CD4-positive, alpha-beta T cell treated with Interleukin-4 for 1 hour (primary cell): Measurements from ENCODE around the gene HYAL3.
"Not testable (repeated sequence)": the region's sequence is repeated elsewhere in the genome, so short reads cannot be mapped to it uniquely, and the experiment has no call there.

Experiments
- DNase-seq, 2 donors: peaks; one replicate each; pipeline ENCODE4 v3.0.0-alpha.2; 2020 to 2022

HYAL3 gene

DNA sequence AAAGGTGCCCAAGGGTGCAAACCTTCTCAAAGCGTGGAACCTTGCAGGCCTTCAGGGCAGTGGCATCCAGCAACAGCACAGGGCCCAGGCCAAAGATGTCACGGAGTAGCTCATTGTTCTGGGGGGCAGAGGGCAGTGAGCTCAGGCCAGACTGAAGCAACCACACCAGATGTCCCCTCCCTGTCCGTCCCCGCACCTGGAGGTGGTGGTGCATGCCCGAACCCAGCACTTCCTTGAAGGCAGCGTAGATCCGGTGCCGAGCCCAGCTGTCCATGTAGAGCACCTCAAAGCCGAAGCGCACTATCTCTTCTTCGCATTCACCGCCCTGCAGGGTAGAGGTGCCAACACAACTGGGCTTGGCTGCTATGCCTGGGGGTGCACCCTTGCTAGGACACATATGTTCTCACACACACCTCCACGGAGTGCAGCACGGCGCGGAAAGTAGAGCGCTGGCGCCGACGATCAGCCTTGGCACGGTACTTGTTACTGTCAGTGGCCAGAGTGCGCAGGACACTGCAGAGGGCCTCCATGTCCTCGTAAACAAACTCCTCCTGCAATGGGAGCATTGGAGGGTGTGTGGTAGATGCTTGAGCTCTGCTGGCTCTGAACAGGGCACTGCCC is 10.7 kb downstream of the HYAL3 start:
- no peak for DNase-seq

DNA sequence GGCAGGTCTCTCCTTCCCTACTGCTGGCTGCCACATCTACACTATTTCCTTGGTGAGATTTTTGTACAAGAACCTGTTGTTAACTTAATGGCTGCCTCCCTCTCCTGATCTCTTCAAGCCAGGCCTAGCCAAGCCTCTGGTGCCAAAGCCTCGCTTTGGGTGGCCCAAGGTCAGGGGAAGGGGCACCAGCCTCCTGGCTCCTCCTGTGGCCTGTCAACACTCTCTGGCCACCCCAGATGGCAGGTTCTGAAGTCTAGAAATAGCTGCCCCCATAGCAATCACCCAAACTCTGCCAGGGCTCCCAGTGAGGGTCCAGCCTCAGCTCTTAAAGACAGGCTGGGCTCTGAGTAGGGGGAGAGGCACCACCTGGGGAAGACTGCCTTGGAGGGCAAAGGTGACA is 11.9 kb downstream of the HYAL3 start:
- no peak for DNase-seq

DNA sequence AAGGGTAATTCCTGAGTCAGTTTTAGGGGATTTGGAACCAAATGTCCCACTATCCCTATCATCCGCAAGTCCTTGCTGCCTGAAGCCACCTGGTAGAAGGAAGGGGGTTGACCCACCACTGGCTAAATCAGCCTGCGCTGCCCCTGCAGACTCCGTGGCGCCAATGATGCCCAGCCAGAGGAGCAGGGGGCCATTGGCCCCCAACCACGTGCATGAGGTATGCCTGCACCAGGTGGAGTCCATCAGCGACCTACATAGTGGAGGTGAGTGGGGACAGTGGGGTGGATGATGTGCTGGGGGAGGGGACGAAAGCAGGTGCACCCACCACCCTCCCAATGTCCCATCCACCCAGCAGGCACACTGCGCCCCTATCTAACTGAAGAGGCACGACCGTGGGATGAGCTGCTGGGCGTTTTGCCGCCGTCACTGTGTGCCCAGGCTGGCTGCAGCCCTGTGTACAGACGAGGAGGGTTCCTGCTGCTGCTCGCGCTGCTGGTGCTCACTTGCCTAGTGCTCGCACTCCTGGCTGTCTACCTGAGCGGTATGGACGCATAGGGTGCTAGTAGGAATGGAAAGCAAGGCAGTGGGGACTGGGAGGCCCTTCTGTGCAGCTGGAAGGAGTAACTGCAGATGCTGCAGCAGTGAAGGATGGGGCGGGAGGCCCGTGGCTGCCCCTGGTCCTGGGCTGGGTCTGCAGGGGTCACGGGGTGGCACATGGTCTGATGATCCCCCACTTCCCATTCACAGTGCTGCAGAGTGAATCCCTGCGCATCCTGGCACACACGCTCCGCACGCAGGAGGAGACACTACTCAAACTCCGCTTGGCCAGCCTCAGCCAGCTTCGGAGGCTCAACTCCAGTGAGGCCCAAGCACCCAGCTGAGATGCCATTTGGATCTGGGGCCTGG is 12.6 kb downstream of the HYAL3 start:
- no peak for DNase-seq

DNA sequence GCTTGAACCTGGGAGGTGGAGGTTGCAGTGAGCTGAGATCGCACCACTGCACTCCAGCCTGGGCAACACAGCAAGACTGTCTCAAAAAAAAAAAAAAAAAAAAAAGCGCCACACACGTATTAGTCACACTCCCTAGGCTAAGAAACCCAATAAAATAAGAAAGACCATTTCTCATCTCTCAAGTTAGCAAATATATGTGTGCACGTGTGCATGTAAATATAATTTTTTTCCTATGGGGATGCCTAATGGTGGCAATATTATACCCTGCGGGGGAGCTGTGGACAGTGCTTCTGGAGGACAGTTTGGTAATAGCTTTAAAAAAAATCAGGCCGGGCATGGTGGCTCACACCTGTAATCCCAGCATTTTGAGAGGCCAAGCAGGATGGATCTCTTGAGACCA is 15.1 kb downstream of the HYAL3 start:
- not testable (repeated sequence) for DNase-seq

DNA sequence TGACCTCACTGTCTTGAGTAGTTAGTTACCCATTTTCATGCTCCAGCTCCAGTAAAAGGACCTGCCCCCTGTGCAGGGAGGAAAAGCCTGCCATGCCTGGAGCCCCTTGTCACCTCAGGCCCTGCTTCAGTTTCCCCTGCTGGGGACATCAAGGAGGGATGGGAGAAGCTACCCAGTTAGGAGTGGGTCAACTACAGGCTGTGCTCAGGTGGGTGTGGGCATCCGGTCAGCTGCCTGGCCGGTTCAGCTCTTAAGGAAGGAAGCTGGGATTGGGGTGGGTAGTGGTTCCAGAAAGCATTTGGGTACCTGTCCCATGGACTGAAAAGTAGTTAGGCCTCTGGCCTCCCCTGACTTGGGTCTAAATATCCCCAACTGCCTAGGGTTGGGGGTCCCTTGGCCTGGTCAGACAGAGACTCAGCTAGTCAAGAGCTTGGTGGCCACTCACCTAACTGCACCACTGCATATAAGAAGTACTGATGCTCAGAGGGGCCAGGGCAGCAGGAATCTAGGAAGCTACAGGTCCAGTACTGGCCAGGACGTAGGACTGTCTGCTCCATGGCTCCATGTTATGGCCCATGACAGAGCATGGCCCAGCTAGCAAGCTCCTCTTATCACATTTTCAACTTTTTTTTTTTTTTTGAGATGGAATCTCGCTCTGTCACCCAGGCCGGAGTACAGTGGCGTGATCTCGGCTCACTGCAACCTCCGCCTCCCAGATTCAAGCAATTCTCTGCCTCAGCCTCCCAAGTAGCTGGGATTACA is 19.8 kb downstream of the HYAL3 start:
- DNase-seq = no peak

DNA sequence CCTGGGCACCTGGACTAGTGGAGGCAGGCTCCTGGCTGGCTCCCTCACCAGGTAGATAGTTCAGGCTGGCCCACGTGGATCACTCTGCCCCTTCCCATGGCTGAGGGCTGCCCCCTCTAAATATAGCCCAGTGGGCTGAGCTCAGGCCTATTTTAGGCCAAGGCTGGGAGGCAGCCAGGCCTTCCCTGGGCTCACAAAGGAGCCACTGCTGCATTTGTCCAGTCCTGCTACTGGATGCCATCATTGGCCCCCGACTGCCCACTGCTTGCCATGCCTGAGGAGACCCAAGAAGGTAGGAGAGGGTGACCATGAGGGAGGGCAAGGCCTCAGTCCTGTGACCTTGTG is 20.4 kb downstream of the HYAL3 start, which contains the start of gene LSMEM2:
Gene LSMEM2 (plus strand): TSS at position 208 of the 345 bp plus-strand sequence. CDS start 27 bp downstream, at position 235.
- DNase-seq = no peak

DNA sequence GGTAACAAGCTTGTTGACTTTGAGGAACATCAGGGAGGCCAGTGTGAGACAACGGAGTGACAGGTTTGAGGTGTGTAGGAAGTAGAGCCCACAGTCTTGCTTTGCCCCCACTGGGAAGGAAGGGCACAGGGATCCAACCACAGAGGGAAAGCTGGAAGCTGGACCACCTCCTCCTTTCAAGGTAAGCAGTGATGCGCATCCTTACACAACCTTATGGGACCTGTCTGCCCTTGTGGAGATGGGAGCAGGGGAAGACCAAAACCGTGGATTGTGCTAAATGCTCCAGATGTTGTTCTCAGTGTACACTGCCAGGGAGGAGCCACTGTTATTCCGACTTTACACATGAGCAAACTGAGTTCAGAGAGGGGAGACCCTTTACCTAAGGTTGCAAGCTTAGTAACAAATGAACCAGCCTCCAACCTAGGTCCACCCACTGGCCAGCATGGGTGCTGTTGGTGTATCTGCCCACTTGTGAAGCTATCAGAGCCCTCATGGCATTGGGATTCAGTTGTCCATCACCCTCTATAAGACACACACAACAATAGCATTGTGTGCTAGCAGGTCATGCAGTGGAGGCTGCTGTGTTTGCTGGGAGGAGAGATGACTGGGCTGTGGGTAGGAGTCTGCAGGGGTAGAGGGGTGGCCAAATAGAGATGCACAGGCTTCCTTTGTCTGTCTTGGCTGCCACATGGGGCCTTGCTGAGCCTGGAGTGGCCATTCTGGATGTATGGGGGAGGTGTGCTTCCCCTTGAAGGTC is 20.9 kb downstream of the HYAL3 start:
- DNase-seq = no peak

DNA sequence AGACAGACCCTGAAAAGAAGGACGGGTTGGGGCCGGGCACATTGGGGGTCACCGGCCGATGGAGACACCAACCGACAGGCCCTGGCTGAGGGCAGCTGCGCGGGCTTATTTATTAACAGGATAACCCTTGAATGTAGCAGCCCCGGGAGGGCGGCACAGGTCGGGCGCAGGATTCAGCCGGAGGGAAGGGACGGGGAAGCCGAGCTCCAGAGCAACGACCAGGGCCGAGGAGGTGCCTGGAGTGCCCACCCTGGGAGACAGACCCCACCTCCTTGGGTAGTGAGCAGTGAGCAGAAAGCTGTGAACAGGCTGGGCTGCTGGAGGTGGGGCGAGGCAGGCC is 22.5 kb downstream of the HYAL3 start:
- DNase-seq = no peak

DNA sequence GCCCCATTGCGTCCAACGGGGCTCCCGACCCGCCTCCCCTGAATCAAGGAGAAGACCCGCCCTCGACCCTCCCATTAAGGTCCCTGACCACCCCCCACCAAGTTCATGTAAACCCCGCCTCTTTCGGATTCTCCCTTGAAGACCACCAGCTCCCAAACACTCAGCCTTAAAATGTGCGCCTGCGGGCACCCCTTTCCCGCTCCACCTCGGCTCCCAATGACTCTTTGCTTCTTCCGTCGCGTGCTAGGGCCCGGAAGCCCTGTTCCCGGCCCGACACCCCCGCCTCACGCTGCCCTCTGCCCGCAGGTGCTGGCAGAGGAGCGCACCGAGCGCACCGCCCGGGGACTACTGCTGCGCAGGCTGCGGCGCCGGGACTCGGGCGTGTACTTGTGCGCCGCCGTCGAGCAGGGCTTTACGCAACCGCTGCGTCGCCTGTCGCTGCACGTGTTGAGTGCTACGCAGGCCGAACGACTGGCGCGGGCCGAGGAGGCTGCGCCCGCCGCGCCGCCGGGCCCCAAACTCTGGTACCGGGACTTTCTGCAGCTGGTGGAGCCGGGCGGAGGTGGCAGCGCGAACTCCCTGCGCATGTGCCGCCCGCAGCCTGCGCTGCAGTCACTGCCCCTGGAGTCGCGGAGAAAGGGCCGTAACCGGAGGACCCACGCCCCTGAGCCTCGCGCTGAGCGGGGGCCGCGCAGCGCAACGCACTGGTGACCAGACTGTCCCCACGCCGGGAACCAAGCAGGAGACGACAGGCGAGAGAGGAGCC is 23.0 kb downstream of the HYAL3 start:
- DNase-seq = no peak

DNA sequence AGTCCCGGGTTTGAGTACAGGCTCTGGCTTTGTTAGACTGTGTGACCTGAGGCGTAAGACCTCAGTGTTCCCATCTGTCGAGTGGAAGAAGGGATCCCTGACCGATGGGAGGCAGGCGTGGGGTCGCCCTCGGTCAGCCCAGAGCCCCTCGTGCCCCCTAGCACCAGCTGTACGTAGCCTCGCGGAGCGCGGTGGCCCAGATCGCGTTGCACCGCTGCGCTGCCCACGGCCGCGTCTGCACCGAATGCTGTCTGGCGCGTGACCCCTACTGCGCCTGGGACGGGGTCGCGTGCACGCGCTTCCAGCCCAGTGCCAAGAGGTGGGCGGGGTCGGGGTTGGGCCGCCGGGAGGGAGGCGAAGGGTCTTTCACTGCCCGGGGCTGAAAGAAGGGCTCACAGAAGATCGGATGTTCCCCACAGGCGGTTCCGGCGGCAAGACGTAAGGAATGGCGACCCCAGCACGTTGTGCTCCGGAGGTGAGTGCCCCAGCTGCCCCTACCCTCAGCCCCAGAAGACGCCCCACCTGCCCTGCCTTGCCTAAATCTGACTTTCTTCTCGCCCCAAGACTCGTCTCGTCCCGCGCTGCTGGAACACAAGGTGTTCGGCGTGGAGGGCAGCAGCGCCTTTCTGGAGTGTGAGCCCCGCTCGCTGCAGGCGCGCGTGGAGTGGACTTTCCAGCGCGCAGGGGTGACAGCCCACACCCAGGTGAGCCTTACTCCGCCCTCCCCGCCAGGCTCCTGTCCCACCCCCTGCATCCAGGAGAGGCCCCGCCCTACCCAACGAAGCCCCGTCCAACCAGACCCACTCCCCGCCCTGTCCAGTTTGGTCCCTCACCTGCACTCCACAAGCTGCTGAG is 23.8 kb downstream of the HYAL3 start:
- DNase-seq = no peak

DNA sequence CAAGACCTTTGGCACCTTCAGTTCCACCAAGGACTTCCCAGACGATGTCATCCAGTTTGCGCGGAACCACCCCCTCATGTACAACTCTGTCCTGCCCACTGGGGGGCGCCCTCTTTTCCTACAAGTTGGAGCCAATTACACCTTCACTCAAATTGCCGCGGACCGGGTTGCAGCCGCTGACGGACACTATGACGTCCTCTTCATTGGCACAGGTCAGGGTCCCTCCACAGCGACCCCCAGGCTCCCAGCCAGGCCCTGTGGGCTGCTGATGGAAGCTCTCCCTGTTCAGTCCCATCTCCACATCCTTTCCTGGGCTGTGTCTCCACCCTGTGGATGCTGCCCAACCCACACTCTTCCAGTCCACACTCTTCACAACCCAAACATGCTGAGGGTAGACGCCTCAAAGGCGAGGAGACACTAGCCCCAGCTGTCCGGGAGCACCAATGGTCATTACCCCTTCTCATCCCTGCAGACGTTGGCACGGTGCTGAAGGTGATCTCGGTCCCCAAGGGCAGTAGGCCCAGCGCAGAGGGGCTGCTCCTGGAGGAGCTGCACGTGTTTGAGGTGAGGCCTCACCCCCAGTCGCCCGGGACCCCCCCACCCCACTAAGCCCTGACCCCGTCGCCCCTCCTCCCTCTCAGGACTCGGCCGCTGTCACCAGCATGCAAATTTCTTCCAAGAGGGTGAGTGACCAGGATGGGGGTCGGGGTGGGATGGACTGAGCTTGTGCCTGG is 24.7 kb downstream of the HYAL3 start:
- peak; percentile 72 to 76 for DNase-seq

DNA sequence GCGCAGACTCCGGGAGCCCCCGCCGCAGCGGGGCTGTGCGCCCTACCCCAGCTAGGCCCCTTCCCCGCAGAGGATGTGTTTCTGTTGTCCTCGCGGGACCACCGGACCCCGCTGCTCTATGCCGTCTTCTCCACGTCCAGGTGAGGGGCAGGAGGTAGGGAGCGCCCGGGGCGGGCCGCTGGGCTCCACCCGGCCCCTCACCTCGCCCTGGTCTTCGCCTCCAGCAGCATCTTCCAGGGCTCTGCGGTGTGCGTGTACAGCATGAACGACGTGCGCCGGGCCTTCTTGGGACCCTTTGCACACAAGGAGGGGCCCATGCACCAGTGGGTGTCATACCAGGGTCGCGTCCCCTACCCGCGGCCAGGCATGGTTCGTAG is 25.5 kb downstream of the HYAL3 start:
- DNase-seq = no peak

DNA sequence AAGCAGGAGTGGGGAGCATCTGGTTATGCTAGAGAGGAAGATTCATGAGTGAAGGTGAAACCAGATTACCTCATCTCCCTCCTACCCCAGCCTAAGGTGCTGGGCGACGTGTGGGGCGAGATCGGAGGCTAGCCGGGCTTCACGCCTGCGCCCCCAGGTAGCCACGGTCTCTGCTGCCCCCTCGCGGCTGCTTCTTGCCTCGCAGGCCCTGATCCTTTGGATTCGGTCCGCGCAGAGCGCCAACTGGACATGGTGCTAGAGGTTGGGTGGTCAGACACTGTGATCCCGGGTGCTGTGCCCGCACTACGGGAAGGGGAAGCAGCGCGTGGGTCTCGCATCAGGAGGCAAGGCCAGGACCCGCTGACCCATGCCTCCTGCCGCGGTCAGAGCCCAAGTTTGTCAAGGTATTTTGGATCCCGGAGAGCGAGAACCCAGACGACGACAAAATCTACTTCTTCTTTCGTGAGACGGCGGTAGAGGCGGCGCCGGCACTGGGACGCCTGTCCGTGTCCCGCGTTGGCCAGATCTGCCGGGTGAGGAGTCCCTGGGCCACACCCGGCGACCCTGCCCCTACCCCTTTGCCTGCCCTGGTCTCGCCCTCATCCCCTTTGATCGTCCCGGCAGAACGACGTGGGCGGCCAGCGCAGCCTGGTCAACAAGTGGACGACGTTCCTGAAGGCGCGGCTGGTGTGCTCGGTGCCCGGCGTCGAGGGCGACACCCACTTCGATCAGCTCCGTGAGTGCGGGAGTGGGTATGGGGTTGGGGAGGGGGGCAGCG is 26.1 kb downstream of the HYAL3 start:
- peak; percentile 85 to 86 for DNase-seq

DNA sequence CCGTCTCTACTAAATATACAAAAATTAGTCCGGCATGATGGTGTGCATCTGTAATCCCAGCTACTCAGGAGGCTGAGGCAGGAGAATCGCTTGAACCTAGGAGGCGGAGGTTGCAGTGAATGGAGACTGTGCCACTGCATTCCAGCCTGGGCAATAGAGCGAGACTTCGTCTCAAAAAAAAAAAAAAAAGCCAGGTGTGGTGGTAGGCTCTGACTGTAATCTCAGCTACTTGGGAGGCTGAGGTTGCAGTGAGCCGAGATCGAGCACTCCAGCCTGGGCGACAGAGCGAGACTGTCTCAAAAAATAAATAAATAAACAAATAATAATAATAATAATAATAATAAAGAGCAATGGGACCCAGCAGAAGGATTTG is 26.7 kb downstream of the HYAL3 start:
- DNase-seq = not testable (repeated sequence)

DNA sequence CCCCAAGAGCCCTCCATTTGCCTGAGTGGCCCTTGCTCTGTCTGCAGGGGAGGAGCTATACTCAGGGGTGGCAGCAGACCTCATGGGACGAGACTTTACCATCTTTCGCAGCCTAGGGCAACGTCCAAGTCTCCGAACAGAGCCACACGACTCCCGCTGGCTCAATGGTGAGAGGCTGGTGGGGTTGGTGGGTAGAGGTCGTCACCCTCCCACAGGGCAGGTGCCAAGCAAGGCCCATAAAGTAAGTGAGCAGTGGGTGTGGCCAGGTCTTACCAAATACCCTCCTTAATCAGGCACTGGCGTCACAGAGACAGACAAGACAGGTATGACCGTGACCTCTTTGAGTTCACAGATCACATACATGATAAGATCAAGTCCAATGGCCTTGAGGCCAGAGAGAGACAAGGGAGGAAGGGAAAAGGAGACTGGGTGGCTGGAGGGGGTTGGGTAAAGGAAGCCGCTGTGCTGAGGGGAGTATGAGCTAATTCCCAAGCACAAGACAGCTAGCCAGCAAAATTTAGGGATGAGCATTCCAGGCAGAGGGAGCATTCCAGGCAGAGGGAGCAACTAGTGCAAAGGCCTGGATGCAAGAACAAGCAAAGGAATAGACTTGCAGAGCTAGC is 27.8 kb downstream of the HYAL3 start:
- DNase-seq = no peak

DNA sequence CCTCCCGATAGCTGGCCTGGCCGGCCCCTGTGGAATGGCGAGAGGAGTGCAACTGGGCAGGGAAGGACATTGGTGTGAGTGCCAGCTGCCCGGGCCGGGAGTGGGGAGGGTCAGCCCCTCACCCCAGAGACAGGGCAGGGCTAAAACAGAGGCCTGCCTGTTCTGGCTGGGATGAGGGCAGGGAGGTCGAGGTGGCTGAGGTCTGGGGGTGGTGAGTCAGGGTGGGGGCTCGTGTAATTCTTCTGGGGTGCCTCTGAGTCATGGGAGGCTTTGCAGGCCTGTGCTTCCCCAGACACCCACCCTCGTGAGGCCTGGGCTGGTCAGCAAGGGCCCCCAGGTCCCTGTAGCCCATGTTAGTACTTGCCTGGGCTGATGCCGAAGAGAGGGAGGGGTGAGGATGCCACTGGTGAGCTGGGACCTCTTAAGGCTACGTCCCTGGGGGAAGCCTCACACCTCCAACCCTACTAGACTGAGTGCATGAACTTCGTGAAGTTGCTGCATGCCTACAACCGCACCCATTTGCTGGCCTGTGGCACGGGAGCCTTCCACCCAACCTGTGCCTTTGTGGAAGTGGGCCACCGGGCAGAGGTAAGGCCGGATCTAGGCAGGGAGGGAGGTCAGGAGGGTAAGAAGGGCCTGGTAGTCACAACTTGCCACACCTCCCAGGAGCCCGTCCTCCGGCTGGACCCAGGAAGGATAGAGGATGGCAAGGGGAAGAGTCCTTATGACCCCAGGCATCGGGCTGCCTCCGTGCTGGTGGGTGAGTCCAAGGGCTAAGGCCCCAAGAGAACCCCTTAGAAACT is 28.6 kb downstream of the HYAL3 start:
- DNase-seq = no peak

DNA sequence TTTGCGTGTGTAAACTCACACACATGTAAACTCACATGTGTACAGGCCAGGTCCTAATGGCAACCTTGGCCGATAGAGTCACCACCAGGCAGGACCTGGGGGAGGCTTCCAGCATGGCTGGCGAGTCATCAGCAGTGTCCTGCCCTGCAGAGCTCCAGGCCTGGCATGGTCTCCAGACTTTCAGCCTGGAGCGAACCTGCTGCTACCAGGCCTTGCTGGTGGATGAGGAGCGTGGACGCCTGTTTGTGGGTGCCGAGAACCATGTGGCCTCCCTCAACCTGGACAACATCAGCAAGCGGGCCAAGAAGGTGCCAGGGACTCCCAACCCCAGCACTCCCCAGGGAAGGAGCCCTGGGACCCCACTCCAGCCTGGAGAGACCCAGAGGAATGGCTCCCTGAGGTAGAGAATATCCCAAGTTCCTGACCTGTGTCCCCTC is 29.2 kb downstream of the HYAL3 start:
- DNase-seq = no peak

DNA sequence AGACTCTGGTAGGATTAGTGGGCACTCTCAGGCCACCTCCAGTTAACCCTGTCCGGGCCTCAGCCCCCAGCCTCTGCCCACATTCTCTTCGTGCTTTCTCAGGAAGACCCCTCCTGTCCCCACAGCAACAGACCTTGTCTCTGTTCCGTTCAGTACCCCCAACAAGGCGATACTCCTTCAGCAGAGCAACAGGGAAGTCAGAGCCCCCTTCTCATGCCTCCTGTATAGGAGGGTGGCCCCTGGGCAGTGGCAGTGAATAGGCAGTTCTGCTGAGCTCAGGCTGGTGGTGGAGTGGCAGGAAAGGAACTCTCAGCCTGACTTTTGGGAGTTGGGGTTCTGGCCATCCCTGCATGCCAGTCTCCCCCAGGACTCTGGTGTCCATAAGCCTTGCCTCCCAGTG is 29.7 kb downstream of the HYAL3 start:
- no peak for DNase-seq
